GM18873 (cell line): Measurements from ENCODE around the gene NAV1.
"Not testable (repeated sequence)": the region's sequence is repeated elsewhere in the genome, so short reads cannot be mapped to it uniquely, and the experiment has no call there.

Experiments used
- ATAC-seq: cut with Tn5 transposase; IDR thresholded peaks from one replicate; pipeline ENCODE4 v1.9.1; 2021; ENCODE audit warnings: mild to moderate bottlenecking, moderate library complexity, moderate number of reproducible peaks; ENCODE audit not compliant: unreplicated experiment, low FRiP score

NAV1 gene

DNA sequence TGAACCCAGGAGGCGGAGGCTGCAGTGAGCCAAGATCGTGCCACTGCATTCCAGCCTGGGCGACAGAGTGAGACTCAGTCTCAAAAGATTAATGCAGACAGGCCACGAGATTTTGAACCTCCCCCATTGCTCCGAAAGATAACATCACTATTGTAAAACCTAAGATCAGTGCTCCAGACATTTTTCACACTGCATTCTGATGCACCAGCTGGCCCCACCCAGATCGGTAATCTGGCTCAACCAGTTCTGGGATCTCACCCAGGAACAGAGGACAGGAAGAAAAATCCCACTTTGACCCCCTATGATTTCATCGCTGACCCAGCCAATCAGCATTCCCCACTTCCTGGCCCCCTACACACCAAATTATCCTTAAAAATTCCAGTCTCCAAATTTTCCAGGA, 21.3 kb upstream of the NAV1 start:
- ATAC-seq = no peak

DNA sequence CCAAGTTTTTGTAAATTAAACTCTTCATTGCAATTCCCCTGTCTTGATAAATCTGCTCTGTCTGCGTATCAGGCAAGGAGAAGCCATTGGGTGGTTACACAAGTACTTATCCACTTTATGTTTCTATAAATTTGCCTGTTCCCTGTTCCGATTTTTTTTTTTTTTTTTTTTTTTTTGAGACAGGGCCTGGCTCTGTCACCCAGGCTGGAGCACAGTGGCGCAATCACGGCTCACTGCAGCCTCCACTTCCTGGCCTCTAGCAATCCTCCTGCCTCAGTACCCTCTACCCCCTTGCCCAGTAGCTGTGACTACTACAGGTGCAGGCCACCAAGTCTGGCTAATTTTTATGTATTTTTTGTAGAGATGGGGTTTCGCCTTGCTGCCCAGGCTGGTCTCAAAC, 20.9 kb upstream of the NAV1 start:
- no peak for ATAC-seq

DNA sequence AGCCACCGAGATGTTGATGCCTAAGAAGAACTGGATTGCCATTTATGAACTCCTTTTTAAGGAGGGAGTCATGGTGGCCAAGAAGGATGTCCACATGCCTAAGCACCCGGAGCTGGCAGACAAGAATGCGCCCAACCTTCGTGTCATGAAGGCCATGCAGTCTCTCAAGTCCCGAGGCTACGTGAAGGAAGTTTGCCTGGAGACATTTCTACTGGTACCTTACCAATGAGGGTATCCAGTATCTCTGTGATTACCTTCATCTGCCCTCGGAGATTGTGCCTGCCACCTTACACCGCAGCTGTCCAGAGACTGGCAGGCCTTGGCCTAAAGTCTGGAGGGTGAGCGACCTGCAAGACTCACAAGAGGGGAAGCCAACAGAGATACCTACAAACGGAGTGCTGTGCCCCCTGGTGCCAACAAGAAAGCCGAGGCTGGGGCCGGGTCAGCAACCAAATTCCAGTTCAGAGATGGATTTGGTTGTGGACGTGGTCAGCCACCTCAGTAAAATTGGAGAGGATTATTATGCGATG, 18.8 kb upstream of the NAV1 start:
- not testable (repeated sequence) for ATAC-seq

DNA sequence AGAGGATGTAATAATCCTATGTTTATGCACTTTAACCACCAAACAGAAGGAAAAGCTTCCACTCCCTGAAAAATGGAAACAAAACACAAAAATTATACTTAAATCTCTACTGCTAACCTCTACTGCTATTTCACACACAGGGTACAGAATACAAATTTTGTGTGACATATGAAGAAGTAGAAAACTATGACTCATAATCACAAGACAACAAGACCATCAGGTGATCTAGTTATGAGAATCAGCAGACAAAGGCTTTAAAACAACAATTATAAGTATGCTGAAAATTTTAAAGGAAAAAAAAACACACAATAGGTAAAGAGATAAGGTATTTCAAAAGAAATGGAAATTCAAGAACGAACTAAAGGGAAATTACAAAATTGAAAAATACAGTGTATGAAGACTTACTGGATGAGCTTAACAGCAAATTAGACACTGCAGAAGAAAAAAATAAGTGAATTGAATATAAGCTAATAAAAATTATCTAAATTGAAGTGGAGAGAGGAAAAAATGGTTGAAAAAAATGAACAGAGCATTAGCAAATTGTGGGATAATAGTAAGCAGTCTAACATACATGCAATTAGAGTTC, 13.6 kb upstream of the NAV1 start:
- ATAC-seq = no peak

DNA sequence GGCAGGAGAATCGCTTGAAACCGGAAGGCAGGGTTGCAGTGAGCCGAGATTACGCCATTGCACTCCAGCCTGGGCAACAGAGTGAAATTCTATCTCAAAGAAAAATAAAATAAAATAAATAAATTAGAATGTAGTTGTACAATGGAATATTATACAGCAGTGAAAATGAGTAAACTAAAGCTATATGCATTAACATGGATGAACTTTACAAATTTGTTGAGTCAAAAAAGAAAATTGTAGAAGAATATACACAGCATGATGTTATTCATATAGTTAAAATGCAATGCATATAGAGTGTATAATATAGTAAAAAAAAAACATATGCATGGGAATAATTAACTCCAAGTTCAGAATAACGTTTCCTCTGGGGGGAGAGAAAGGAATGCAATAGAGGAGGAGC, 11.0 kb upstream of the NAV1 start:
- no peak for ATAC-seq

DNA sequence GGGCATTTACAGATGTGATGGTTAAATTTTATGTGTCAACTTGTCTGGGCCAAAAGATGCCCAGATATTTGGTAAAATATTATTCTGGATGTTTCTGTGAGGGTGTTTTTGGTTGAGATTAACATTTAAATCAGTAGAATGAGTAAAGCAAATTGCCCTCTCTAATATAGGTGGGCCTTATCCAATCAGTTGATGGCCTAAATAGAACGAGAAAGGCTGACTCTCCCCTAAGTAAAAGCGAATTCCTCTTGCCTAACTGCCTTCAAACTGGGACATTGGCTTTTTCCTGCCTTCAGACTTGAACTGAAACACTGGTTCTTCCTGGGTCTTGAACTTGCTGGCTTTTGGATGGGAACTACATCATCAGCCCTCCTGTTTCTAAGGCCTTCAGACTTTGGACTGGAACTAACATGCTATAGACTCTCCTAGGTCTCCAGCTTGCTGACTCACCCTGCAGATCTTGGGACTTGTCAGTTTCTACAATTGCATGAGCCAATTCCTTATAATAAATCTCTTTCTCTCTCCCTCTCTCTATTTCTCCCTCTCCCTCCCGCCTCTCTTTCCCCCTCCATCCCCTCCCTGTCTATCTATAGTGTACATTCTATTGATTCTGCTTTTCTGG, 10.2 kb upstream of the NAV1 start:
- ATAC-seq = no peak

DNA sequence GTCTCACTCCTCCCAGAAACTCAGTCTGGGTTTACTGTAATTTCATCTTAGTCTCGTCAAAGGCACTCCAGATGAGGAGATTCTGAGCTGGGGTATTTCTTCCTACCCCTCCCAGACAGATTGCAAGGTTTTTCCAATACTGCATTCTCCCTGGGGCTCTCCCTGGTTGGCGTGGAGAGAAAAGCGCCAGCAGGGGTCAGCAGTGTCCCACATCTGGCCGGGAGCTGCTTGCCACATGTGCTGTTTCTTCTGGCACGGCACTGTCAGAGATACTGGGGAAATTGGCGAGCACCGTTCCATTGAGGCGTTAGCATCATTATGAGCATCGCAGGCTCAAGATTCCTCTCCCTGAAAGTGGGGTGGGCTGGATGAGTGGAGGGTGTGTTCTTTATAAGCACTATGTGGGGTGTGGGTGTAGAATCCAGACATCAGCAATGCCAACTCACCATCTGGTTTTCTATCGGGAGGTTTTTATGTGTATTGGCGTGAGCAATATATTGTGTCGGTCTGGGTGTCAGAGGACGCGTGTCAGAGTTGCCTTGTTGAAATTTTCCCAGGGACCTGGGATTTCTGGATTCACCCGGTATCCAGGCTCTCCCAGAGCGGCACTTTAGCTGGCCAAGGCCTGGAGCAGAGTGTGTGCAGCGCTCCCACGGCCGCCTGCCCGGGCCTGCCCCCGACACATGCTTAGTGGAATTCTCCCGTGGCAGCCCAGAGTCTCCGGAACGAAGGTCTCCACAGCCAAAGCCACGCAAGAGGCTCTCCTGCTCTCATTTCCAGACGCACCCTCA, 8.0 kb upstream of the NAV1 start:
- ATAC-seq = no peak

DNA sequence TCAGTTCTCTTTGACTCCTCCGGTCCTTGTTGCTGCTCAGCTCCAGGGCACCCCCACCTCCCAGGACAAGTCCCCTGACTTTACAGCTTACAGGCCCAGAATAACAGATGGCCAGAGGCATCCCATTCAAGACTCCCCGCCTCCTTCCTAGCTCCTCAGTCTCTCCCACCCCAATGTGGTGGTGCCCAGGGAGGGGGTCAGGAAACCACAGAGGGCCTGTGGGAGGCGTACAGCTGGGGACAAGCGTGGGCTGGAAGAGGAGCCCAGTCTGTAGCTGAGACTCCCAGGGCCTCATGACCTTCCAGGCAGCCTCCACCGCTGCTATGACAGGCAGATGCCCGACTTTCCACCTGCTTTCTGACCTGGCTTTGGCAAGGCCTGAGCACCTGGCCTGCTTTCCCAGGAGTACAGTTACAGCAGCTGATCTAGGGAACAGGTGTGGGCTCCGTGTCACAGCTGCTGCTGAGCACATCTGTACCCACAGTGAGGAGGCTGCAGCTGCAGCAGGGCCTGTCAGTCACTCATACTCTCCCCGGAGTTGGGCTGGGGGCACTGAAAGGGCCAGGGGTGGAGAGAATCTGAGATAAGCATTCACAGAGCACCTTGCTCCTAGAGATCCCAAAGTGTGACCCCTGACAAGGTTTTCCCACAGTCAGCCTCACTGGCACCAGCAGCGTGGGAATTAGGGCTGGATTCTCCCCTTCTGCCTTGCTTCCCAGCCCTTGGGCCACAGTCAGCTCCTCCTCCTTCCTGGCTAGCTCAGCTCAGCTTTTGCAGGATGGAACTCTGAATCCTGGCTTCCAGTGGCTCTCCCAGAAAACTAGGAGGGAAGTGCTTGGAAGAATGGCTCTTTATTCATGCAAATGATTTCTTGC, 7.1 kb upstream of the NAV1 start:
- no peak for ATAC-seq

DNA sequence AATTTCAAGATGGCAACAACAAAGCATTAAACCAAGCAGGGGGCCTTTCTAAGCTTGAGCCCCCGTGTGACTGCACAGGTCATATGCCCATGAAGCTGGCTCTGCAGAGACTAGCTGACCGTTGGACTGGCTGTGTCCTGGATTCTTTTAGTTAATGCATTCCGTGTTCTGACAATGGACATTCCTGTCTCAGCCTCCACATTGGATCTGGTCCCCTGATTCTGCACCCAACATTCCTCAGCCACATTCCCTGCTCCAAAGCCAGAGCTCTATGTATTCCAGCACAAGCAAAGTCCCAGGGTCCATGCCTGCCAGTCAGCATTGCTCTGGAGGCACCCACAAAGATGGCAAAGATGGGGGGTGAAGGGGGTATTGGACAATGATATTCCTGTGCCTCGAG, 5.1 kb upstream of the NAV1 start:
- ATAC-seq = no peak

DNA sequence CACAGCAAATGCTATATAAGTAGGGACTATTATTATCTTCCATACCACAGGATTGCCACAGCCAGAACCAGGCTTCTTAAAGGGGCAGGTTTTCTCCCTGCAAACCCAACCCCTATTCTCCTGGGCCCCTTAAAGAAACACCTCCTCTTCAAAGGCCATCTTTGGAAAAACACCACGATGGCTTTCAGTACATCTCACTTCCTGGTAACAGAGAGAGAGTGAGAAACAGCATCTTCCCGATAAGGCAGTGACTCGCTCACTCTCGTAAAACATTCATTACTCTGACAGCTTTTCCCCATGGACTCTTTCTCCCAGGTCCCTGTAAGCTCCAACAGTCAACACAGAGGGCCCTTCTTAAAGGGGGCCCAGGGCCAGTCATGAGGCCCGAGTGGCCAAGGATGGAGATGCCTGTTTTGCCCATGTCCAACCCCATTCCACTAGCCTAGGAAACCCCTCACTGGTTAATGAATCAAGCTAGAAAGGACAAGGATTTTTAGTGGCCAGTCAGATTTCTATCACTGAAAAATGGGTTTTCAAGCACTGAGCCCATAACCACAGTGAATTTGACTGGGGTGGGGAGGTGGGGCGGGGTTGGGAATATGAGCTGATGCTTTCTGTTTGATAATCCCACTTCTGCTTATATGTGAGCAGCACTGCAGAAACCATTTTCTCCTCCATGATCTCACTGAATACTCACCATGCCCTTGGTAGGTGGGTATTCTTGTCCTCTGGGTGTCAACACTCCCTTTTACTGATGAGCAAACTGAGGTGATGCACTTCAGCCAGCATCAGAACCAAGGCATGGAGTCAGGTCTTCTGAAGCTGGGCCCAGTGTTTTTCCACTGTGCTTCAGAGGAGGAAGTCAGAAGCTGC, 3.6 kb upstream of the NAV1 start:
- ATAC-seq = no peak

DNA sequence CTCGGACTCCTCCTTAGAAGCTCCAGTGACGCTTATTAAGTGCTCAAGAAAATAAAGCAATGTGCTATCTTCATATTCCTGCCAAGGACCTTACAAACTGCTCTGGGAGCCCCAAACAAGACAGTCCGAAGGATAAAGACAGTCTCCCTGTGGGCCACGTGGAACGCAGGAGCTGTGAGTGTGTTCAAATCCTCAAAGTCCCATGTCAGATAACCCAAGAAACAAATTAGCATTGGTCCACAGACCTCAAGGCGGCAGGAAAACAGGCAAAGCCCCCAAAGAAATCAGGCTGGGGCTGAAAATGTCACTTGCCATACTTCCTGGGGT, 3.0 kb upstream of the NAV1 start:
- no peak for ATAC-seq

DNA sequence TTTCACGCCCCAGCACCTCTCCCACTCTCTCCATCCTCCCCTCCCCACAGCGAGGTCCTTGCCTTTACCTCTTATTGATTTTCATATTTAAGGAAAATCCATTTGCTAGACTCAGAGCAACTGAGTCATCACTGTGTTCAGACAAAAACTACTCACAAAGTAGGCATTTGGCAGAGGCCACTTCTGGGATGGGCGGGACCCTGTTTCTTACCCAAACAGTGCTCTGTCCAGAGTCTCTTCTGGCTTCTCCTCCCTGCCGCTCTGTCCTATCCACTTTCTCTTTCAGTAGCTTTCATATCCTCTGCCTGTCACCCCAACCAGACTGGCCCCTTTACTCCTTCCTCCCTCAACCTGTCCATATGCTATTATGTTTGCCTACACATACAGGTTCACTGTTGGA, 2.4 kb upstream of the NAV1 start:
- ATAC-seq = no peak

DNA sequence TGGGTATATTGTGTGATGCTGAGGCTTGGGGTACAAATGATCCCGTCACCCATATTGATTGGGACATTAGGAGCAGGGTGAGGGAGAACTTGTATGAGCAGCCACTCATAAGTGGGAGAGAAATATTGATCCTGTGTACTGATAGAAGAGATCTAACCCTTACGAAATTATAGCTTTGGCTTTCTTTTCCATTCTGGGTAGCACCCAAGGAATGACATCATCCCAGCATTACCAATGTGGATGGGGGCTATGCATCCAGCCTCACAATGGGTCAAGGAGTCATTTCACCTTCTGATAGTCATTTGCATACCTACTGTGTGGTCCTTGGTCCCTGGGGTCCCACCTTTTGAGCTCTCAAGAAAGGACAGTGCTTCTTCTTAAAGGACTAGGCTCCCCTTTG, 1.9 kb upstream of the NAV1 start:
- ATAC-seq = no peak

DNA sequence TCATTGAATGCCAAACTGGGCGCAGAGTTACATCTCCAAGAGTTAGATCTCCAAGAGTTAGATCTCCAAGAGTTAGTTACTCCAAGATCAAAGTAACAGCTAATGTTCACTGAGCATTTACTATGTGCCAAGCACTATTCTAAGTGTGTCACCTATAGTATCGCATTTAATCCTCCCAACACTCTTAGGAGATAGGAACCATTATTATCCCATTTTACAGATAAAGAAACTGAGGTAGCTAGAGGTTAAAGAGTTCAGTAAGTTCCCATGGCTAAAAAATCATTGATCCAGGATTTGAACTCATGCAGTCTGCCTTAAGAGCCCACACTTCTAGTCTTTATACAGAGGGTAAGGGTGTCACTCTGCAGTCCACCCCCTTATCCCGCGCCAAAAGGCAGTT, 1.5 kb upstream of the NAV1 start:
- ATAC-seq = no peak

DNA sequence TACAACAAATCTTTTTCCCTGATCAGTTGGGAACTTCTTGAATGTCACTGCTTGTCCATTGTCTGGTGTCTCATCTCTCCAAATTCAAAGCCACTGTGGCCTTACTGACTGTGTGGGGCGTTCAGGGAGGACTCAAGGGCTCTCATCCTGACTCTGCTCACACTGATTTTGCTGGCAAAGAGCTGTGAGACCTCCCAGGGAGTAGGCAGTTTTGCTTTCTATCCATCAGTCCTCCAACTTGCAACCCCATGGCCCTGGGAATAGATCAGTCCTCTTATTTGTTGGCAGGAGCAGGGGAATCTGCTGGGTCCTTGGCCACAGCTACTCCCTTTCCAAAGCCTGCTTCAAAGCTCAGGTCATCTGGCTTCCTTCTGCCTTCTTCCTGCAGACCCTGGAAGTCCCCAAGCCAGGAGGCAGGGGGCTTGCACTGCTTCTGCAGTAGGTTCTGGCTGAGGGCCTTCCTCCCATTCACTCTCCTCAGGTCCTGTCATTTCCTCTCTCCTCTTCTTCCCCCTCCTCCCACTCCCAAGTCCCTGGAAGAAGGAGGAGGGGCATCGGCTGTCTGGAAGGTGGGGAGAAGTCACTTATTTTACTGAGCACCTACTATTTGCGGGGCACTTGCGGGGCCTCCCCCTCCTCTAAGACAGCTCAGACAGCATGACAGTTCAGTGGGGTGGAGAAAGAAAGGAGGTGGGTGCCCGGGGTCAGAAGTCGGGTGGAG, 876 bp upstream of the NAV1 start:
- no peak for ATAC-seq

DNA sequence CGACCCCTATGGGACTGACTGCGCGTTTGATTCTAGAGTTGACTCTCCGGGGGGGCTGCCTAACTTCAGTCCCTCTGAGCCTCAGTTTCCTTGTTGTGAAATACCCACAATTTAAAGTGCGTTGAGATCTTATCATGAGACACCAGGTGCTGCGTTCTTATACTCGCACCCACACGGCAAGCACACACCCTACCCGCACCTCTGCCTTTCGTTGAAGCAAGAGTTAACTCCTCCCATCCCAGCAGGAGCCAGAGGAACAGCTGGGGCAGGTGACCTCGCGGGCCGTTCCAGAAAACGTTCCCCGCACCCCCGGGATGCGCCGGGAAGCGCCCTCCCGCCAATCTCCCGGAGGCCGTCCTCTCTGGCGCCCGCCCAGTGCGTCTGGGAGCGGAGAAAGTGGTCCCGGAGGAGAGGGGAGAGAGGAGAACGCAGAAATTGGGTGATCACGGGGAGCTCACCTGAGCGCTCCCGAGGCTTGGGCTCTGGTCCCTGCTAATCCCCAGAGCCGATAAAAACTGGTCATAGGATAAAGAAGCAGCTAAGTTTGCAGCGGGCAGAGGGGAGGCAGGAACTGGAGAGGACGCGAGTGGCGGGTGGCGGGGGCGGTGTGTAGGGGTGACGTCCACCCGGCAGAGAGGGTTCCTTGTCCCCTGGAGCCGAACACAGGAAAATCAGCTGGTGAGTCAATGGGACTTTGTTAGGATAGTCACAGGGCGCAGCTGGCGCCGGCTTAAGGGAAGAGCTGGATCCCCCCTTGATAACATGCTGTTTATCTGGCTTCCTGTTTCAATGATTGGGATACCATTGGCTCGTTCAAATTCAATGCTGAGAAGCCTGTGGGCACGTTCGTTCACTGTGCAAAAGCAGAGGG, 869 bp downstream of the NAV1 start:
- no peak for ATAC-seq

DNA sequence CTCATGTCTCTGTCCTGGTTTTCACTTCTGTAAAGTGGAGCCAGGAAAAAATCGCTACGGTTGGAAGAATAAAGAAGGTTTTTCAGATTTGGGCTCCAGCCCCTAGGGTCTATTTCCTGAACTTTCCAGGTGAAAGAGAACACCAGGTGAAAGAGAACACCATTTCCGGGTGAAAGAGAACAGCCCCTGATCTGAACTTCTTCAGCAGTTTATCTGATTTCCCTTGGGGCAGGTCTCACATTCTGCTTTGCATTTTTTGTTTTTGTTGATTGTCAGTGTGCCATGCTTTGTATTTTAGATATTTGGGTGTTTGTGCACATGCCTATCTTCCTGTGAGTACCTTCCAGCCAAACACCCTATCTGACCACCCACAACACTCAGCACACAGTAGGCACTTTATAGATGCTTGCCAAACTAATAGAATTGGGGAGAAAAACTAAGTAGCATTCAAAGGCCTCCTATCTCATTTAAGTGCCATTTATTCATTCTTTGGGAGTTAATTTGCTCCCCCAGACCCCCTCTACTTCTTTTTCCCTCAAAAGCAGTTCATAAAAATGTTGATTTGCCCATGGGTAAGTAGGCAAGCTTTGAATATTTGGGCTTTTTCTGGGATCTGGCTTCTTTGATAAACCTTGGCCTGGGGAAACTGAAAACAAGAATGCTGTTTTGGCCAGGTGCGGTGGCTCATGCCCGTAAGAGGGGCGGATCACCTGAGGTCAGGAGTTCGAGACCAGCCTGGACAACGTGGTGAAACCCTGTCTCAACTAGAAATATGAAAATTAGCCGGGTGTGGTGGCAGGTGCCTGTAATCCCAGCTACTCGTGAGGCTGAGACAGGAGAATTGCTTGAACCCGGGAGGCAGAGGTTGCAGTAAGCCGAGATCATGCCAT, 2.2 kb downstream of the NAV1 start:
- no peak for ATAC-seq
